K562 (cell line): ENCODE results near the gene CPED1. TPM values are rescaled to one million over a fixed set of nuclear protein-coding genes. Genes with fewer than 3 reads are reported as not detected.
A peak's percentile ranks its signal among the peaks of the same experiment; 100 is the strongest.
"Not testable (repeated sequence)": the region's sequence is repeated elsewhere in the genome, so short reads cannot be mapped to it uniquely, and the experiment has no call there.

Source experiments
- ATAC-seq: fragments of 200-7000 bp; cut with Tn5 transposase; 3 replicates; pipeline ENCODE4 v1.9.1; 2020; ENCODE audit warnings: moderate library complexity
- BruUV-seq: library from RNA; stranded (reverse); fragments of 400-500 nt; replicated peaks from 2 replicates; lab custom pipeline; 2021; lab: Mats Ljungman, UMichigan
- CTCF ChIA-PET: fragments of 300-600 bp; formaldehyde crosslinking; extraction: SDS; loops from one replicate; lab custom pipeline; 2021; ENCODE audit warnings: low intra/inter-chr PET ratio; lab: Yijun Ruan, JAX
- POLR2A ChIA-PET: fragments of 300-600, 350-650 bp; sonication (Branson Sonifier 250); formaldehyde crosslinking; extraction: SDS; loops from one replicate; lab custom pipeline; 2021; ENCODE audit warnings: antibody characterized with exemption, inconsistent platforms; lab: Yijun Ruan, JAX
- DNase-seq, 4 experiments: peaks; one replicate each; pipeline versions ENCODE4 v3.0.0 to v3.0.0-alpha.2; 2011 to 2018; ENCODE audit warnings: low spot score in 3 of 4, mixed read lengths in 3 of 4; ENCODE audit errors: extremely low read depth in 1 of 4
- FAIRE-seq: peaks from 2 replicates; lab custom pipeline; 2011; peaks lifted over from hg19 to GRCh38; lab: Jason Lieb, UNC
- H2AFZ ChIP-seq: 2 replicates; pipeline ENCODE4 v1.6.0; 2011; ENCODE audit warnings: low read depth, low read length, control low read depth, inconsistent platforms
- H3K27ac ChIP-seq: fragments of 200-600 bp; 3 replicates; pipeline ENCODE4 v1.8.0; 2011; ENCODE audit warnings: low read depth, mild to moderate bottlenecking, control low read depth, inconsistent platforms, low read length, moderate library complexity, mixed read lengths; ENCODE audit errors: extremely low read depth
- H3K27me3 ChIP-seq, 2 experiments: fragments of 300-600 bp in 1 of 2; 2 replicates in 1 of 2; 3 replicates in 1 of 2; pipeline versions ENCODE4 v1.6.0 to v1.8.0; 2011; ENCODE audit warnings: inconsistent platforms in 2 of 2, low read length in 2 of 2, mild to moderate bottlenecking in 1 of 2, mixed read lengths in 1 of 2, moderate library complexity in 1 of 2; ENCODE audit not compliant: control insufficient read depth in 2 of 2, insufficient read depth in 2 of 2
- H3K36me3 ChIP-seq: fragments of 300-600 bp; 3 replicates; pipeline ENCODE4 v1.8.0; 2011; ENCODE audit warnings: mild to moderate bottlenecking, low read length, inconsistent platforms; ENCODE audit not compliant: control insufficient read depth, insufficient read depth
- H3K4me1 ChIP-seq, 2 experiments: fragments of 200-600 bp in 1 of 2; replicated peaks in 1 of 2; 2 replicates in 1 of 2; 3 replicates in 1 of 2; pipeline versions ENCODE4 v1.5.1 to v1.8.0; 2011; ENCODE audit warnings: inconsistent platforms in 2 of 2, low read length in 2 of 2, mild to moderate bottlenecking in 1 of 2, mixed read lengths in 1 of 2, moderate library complexity in 1 of 2; ENCODE audit not compliant: control insufficient read depth in 2 of 2, insufficient read depth in 2 of 2
- H3K4me2 ChIP-seq: 2 replicates; pipeline ENCODE4 v1.6.1; 2011; ENCODE audit warnings: low read length, control low read depth, inconsistent platforms, mixed read lengths; ENCODE audit not compliant: insufficient read depth
- H3K4me3 ChIP-seq: fragments of 200-600 bp; sonication (generic), shearing (Covaris generic); 2 replicates; pipeline ENCODE4 v1.5.1; 2016; ENCODE audit warnings: control low read depth, inconsistent platforms
- H3K79me2 ChIP-seq: fragments of 200-600 bp; 3 replicates; pipeline ENCODE4 v1.8.0; 2011; ENCODE audit warnings: low read length, inconsistent platforms; ENCODE audit not compliant: control insufficient read depth, insufficient read depth
- H3K9ac ChIP-seq, 2 experiments: 2 replicates each; pipeline versions ENCODE4 v1.6.0 to v1.6.1; 2011; ENCODE audit warnings: low read depth in 2 of 2, low read length in 2 of 2, control low read depth in 1 of 2, inconsistent platforms in 1 of 2, mild to moderate bottlenecking in 1 of 2, mixed read lengths in 1 of 2; ENCODE audit not compliant: insufficient read depth in 1 of 2
- H3K9me1 ChIP-seq: one replicate; pipeline ENCODE4 v1.6.0; 2011; ENCODE audit warnings: inconsistent platforms, mild to moderate bottlenecking, low read length, moderate library complexity; ENCODE audit not compliant: control insufficient read depth, insufficient read depth
- H3K9me3 ChIP-seq: replicated peaks from 2 replicates; pipeline ENCODE4 v1.5.1; 2011; ENCODE audit warnings: low read depth, low read length, inconsistent platforms; ENCODE audit not compliant: control insufficient read depth, insufficient read depth
- H4K20me1 ChIP-seq: replicated peaks from 2 replicates; pipeline ENCODE4 v1.6.1; 2011; ENCODE audit warnings: low read length, inconsistent platforms, mixed read lengths; ENCODE audit not compliant: control insufficient read depth, insufficient read depth
- C11orf30 ChIP-seq: fragments of 450-650 bp; IDR thresholded peaks from 2 replicates; pipeline ENCODE4 v1.6.1; 2016; ENCODE audit warnings: low read depth, mild to moderate bottlenecking
- NONO ChIP-seq, 2 experiments: fragments of 200-400 bp in 1 of 2; fragments of 450-650 bp in 1 of 2; formaldehyde crosslinking in 1 of 2; IDR thresholded peaks; 2 replicates each; pipeline ENCODE4 v1.6.1; 2017; ENCODE audit warnings: low read depth in 2 of 2, mild to moderate bottlenecking in 2 of 2, moderate library complexity in 2 of 2, low read length in 1 of 2
- ZNF316 ChIP-seq: fragments of 450-650 bp; IDR thresholded peaks from 2 replicates; pipeline ENCODE4 v1.6.1; 2016
- ZNF436 ChIP-seq: fragments of 250-450, 450-650 bp; sonication (Bioruptor Pico); formaldehyde crosslinking; IDR thresholded peaks from 2 replicates; pipeline ENCODE4 v1.7.0; 2020; ENCODE audit warnings: mild to moderate bottlenecking
- WGBS: fragments of 100-300 bp; shearing (Covaris generic); methylation state at CpG from one replicate; pipeline ENCODE4 v1.1.6; 2016; ENCODE audit warnings: low coverage, mixed read lengths; ENCODE audit not compliant: insufficient coverage; ENCODE audit errors: missing lambda C conversion rate; 5-methylcytosine and 5-hydroxymethylcytosine counted together
- in situ Hi-C: fragments of 300-500 bp; cut with MboI; formaldehyde crosslinking; loops from 4 replicates; pipeline ENCODE4 v1.15.0; 2018; ENCODE audit warnings: inconsistent platforms, mixed read lengths
- intact Hi-C: fragments of 100-400 bp; cut with micrococcal nuclease; formaldehyde crosslinking; loops from 2 replicates; pipeline ENCODE4 v1.14.2; 2022
- polyA plus RNA-seq, 8 experiments: library from polyadenylated mRNA; depleted of rRNA in 4 of 8; stranded (reverse) in 5 of 8; unstranded in 3 of 8; fragments of >200 nt; fragmentation: Nextera tagmentation in 2 of 8; fragmentation: Illumina TruSeq in 1 of 8; extraction: Ambion mirVana in 2 of 8; extraction: Trizol in 1 of 8; gene quantifications; 2 replicates each; pipeline versions ENCODE4 v1.2.1 to v1.2.3, GENCODE V29; 2011 to 2014; ENCODE audit warnings: inconsistent platforms in 1 of 8, missing spikeins in 1 of 8
- total RNA-seq, 7 experiments: library from RNA; depleted of rRNA in 6 of 7; stranded (reverse); fragments of >200 nt in 6 of 7; fragmentation: Illumina TruSeq in 2 of 7; extraction: Trizol in 2 of 7; gene quantifications; 2 replicates each; pipeline versions ENCODE4 v1.2.1 to v1.2.3, GENCODE V29; 2011 to 2021; ENCODE audit warnings: low replicate concordance in 1 of 7

The CPED1 gene
- total and polyA plus RNA-seq, 9 of the 15 experiments (the other 6 are each of a cell fraction or from before 2014, with no cell fraction given), result 195 to 393 (median 290) TPM

DNA sequence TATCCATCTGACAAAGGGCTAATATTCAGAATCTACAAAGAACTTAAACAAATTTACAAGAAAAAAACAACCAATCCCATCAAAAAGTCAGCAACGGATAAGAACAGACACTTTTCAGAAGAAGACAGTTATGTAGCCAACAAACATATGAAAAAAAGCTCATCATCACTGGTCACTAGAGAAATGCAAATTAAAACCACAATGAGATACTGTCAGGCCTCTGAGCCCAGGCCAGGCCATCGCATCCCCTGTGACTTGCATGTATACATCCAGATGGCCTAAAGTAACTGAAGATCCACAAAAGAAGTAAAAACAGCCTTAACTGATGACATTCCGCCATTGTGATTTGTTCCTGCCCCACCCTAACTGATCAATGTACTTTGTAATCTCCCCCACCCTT lies 326.7 kb downstream of the CPED1 start:
- H3K4me2 ChIP-seq, POLR2A ChIA-PET, ATAC-seq, BruUV-seq, H3K9ac ChIP-seq, intact Hi-C loops, FAIRE-seq, H3K9me3 ChIP-seq, H3K4me3 ChIP-seq, CTCF ChIA-PET, H3K4me1 ChIP-seq, DNase-seq, H4K20me1 ChIP-seq, H3K27ac ChIP-seq, H2AFZ ChIP-seq, H3K36me3 ChIP-seq, H3K79me2 ChIP-seq, H3K9me1 ChIP-seq: not testable (repeated sequence)
- in situ Hi-C loops, result loop anchor here (10.0 kb wide), 1 partner anchor 520 kb away; no protein-coding TSS in a partner anchor
- peaks cover 9 to 13% of the 10 kb centered on the region in 2 experiments for H3K27me3 ChIP-seq
- 0% methylated on average over 2 of the region's 3 CpGs for WGBS

- Histone ChIP-seq H3K4me1 (no peaks in the 10 kb centered on the region), H3K27ac (no peak overlapping the region), H3K9me3 (no peaks in the 10 kb centered on the region), H3K4me2 (no peak overlapping the region), H3K4me3 (no peak overlapping the region), H3K36me3 (no peaks in the 10 kb centered on the region), H3K9ac (no peak overlapping the region), H3K9me1 (no peaks in the 10 kb centered on the region), H2AFZ (no peak overlapping the region), H3K79me2 (no peaks in the 10 kb centered on the region), H3K27me3 (peaks cover 7 to 8% of the 10 kb centered on the region in 2 experiments; a peak in 3 of 5 replicates), H4K20me1 (no peaks in the 10 kb centered on the region; the same call in 1 of the 2 replicates)
- no peak for DNase-seq
- CTCF ChIA-PET, result no interaction called here
- intact Hi-C loops, result no loop called here
- POLR2A ChIA-PET, result no interaction called here
- ATAC-seq, result no peak
- in situ Hi-C loops, result no loop called here
- WGBS, result 0% methylated on average over 3 of the region's 3 CpGs
- TF ChIP-seq C11orf30, result peak; percentile 47; the same call in 1 of the 2 replicates
- peak; percentile 82 for TF ChIP-seq ZNF316
- no peak for TF ChIP-seq NONO (IDR thresholded peaks at IDR 0.05; ENCODE audit: low read depth in 2 of 2, low read length in 1 of 2)
- TF ChIP-seq ZNF436 (CRISPR knock-in tag), result no peak
- no TSS peak for BruUV-seq
- no peak for FAIRE-seq
These were observed 333.9 kb downstream of the CPED1 start for GRCh38 chr7:121322460-121322859.
